HL-60/S4 treated with retinoic acid at 250 ng/mL for 4 days and 3 days (cell line): ENCODE data around the gene NR3C2.

ENCODE experiments used
- in situ Hi-C: fragments of 300-500 bp; cut with MboI; formaldehyde crosslinking; loops from 2 replicates; pipeline ENCODE4 v1.7.0; 2022; ENCODE audit warnings: low sequenced_read_pairs

Gene NR3C2

GRCh38 chr4:148118179-148118578 lies 324.0 kb downstream of the NR3C2 start:
- in situ Hi-C loops: no loop called here

GRCh38 chr4:148116969-148117368 lies 325.2 kb downstream of the NR3C2 start:
- in situ Hi-C loops: no loop called here

DNA sequence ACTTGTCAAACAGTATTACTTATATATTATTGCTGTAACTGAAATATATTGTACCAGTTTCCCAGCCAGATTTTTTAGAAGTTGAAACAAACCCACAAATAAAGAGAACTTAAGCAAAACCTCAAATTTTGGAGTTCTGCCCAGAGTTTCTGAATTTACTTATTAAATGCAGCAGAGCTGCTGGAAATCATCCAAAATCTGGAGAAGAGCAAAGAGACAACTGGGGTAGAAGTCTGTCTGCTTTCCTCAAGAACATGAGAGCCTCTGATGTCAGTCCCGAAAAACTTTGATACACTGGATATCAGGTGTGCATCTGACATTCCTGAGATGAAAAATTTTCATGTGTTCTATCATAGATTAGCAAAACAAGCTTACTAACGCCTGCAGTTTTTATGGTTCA lies 325.9 kb downstream of the NR3C2 start:
- in situ Hi-C loops: no loop called here

GRCh38 chr4:148114436-148114835 lies 327.8 kb downstream of the NR3C2 start:
- in situ Hi-C loops: no loop called here

DNA sequence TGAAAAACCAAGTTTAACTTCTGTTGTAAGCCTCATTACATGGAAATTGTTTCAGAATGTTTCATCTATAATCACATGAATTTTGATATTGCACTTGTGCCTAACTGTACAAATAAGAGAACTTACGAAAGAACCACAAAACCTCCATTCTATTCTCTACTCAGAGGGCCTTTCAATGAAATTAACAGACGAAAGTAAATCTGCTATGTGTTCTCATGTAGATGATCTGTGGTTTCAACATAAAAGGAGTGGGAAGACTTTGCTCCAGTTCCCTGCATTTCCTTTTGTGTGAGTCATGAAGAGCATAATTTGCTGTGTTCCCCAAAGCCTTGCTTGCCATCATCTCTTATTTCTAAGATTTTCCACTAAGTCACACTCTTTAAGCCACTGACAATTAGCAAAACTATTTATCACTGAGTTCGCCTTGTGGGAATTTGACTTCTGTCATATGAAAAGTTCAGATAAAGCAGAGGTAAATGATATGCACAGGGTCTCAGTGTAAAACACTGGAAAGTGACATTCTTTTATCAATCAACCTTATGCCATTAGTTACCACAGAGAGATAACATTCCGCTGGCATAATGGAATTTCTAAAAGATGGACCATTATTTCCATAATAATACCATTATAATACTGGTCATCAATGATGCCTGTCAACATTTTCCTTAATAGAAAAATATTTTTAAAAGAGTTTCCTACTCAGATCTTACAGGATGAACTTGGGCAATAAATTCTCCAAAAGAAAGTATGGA lies 329.8 kb downstream of the NR3C2 start:
- in situ Hi-C loops: no loop called here

GRCh38 chr4:148110169-148110568 lies 332.0 kb downstream of the NR3C2 start:
- in situ Hi-C loops: no loop called here

DNA sequence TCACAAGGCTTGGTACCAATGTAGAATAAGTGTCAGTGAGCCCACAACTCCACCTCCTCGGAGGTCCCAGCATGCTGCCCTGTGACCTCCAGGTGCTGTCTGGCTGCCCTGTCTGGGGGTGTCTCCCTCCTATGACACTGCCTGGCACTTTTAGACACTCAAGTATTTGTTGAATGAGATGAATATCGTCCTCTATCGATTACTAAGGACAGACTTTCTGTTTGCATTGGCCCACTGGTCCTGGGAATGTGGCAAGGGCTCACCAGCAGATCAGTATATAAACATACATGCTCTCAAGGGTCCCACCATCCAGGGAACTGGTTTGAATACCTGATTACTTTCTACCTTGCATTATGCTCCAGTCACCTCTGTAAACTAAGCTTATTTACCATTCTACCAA lies 333.0 kb downstream of the NR3C2 start:
- in situ Hi-C loops: no loop called here

GRCh38 chr4:148108766-148109165 lies 333.4 kb downstream of the NR3C2 start:
- in situ Hi-C loops: no loop called here

- in situ Hi-C loops: no loop called here
These were observed 338.4 kb downstream of the NR3C2 start for GRCh38 chr4:148103597-148104355.

- in situ Hi-C loops: no loop called here
These were observed 340.4 kb downstream of the NR3C2 start for GRCh38 chr4:148101790-148102189.

GRCh38 chr4:148101235-148101634 lies 341.0 kb downstream of the NR3C2 start:
- in situ Hi-C loops: no loop called here

DNA sequence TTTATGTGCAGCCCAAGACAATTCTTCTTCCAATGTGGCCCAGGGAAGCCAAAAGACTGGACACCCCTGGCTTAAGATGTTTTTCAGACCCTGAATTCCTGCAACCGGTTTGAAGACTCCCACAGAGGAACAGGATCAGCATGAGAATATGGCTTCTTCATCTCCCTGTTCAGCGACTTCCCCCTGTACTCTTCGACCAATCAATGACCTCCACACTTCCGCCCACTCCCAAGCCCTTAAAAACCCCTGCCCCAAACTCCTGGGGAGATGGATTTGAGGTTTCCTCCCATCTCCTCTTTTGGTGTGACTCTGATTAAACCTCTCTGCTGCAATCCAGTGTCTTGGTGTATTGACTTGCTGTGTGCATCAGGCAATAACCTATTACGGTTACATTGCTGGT lies 344.4 kb downstream of the NR3C2 start:
- in situ Hi-C loops: no loop called here

DNA sequence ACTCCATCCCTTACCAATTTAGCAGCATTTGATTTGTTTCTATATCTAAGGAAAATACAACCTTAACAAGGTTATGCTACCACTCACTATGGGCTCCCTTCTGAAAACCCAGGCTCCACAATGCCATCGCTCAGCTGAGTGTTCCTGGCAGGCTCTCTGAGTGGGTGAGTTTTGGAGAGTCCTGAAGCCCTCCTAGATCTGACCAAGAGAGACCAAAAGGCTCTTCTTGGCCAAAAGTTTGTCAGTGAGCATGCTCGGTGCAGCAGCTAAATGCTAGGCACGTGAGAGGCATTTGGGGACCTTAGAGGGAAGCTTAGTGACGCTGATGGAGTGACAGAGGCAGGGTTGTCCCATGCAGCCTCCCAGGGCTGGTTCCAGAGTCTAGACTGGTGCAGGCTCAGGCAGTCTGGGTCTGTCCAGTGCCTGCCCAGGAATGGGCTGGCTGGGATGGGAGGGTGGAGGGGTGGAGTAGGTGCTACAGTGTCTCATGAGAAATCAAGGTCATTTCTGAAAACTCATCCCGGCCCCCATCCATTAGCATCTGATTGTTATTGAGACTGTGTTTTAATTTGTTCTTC lies 346.8 kb downstream of the NR3C2 start:
- in situ Hi-C loops: no loop called here

- in situ Hi-C loops: no loop called here
These were observed 348.1 kb downstream of the NR3C2 start for GRCh38 chr4:148094149-148094548.

- in situ Hi-C loops: no loop called here
These were observed 349.1 kb downstream of the NR3C2 start for GRCh38 chr4:148093065-148093464.

- in situ Hi-C loops: no loop called here
These were observed 349.7 kb downstream of the NR3C2 start for GRCh38 chr4:148092316-148093014.

- in situ Hi-C loops: no loop called here
These were observed 350.3 kb downstream of the NR3C2 start for GRCh38 chr4:148091896-148092295.

- in situ Hi-C loops: no loop called here
These were observed 351.4 kb downstream of the NR3C2 start for GRCh38 chr4:148090503-148091476.

DNA sequence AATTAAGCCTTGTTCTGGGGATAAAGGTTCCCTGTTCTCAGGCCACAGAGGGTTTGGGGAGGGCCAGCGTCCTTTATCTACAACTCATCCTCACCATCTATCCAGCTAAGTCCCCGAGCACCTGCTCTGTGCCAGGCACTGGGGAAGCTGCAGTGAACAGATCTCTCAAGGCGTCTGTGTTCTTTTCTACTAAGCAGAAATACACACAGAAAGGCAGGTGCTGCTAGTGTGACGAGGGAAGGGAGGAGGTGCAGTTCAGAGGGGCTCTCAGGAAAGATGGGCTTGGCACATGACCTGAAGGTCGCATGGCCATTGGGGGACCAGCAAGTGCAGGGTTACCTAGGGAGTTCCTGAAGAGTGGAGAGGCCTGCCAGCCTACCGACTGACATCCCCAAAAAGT lies 352.2 kb downstream of the NR3C2 start:
- in situ Hi-C loops: no loop called here

- in situ Hi-C loops: no loop called here
These were observed 352.6 kb downstream of the NR3C2 start for GRCh38 chr4:148089624-148090023.
